HG03457 (cell line): ENCODE results near the gene BAIAP2L2.
"Not testable (repeated sequence)": the region's sequence is repeated elsewhere in the genome, so short reads cannot be mapped to it uniquely, and the experiment has no call there.

ENCODE experiments used
- ATAC-seq: cut with Tn5 transposase; IDR thresholded peaks from one replicate; pipeline ENCODE4 v1.9.1; 2021; ENCODE audit warnings: moderate number of reproducible peaks; ENCODE audit not compliant: unreplicated experiment

Gene BAIAP2L2

DNA sequence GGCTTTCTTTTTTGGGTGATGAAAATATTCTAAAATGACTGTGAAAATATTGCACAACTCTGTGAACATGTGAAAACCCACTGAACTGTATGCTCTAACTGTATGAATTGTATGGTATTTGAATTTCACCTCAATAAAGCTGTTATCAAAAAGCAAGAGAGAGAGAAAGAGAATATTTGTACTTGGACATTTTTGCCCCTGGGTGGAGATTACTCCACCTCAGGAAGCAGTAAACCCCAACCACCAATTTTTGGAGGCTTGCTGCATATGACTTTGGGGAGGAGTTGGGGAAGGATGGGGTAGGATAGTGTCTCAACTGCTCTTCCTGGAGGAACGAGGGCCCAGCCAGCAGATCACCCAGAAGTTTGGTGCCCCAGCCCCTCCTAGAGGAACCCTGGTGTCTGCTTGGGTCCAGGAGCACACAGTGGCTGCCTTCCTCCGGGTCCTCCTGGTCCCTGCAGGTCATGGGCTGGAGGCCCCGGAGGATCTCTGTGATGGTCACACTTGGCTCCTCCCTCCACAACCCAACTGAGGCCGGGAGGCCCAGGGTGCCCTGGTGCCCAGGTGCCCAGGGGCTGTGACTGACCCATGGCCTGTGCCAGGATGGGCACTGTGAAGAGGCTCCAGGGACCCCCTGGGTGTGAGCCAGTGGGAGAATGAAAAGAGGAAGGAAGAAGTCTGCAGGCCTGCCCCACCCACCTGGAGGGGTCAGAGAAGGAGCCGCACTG, 68.6 kb downstream of the BAIAP2L2 start:
- ATAC-seq: no peak

DNA sequence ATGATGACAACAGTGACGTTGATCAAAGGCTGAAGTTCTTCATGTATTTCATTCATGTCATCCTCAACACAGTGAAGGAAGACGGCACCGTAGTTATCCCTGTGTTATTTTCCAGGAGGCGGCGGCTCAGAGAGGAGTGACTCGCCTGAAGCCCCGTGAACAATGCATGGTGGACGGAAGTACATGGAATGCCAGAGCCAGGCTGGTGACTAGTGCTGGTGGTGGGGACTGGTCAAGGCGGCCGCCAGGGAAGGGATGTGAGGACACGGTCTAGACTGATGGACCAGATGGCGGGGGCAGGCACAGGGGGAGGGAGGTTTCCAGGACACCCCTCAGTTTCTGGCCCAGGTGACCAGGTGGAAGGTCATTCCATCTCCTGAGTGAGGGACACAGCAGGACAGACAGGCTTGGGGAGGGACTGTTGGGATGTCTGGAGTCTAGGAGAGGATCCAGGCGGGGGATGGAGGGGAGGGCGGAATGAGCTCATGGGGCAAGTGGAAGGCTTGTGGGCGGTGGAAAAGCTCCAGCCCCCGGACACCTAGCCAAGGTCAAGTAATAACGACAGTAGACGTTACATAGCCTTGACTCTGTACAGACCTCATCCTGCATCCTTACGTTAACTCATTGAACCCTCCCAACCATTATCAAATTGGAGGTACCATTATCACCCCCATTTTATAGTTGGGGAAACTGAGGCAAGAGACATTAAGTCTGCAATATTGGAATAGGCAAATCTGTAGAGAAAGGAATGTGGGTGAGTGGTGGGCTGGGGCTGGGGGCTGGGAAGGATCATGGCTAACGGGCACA, 69.3 kb downstream of the BAIAP2L2 start:
- ATAC-seq: no peak

DNA sequence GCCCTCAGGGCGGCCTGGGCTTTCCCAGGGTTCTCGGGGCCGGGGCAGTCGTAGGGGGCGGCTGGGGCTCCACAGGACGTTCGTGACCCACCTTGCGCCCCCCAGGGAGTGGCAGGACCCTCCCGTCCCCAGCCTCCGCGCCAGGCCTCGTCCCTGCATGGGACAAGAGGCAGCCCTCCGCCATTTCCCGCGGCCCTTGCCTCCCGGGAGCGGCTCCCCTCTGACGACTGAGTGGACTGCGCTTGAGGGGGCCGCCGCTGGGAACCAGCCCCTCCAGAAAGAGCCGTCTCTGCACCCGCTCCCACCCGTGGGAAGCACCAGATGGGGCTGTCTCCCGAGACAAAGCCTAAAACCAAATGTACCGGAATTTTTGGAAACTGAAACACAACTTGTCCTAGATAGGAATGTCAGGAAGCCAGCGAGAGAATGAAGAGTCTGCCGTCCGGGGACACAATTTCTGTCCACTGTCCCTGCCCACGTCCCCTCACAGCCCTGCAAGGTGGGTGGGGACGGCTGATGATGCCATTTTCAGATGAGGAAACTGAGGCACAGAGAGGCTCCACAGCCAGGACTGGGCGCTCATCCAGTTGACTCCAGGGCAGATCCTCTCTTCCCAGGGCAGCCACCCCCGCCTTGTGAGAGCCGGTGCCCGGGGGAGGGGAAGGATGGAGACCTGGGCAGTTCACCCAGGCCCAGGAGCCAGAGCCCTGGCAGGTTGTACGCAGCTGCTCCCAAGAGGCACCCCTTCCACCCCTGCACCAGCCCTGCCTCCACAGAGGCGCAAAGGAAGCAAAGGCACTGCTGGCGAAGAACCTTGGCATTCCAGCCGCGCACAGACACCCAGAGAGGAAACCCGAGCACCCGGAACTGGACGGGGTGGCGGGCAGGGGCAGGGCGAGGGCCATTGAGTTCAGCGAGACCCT, 71.3 kb downstream of the BAIAP2L2 start:
- ATAC-seq: no peak

DNA sequence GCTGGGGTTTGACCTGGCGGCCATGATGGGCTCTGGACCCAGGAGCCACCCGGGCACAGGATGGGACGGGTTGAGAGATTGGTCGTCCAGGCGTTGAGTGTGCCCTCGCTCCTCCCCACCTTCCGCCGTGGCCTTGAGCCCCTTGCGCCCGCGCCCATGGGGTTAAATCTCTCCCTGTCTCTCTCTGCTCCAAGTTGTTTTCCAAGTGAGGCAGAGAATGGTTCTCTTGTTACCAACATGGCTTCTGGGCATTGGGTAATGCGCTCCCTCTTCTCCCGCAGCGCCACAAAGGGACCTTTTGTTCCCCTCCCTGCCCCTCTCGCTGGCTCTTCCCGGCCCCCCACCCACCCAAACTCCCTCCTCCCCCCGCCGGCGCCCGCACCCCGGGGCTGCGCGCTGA, 72.1 kb downstream of the BAIAP2L2 start:
- ATAC-seq: no peak

DNA sequence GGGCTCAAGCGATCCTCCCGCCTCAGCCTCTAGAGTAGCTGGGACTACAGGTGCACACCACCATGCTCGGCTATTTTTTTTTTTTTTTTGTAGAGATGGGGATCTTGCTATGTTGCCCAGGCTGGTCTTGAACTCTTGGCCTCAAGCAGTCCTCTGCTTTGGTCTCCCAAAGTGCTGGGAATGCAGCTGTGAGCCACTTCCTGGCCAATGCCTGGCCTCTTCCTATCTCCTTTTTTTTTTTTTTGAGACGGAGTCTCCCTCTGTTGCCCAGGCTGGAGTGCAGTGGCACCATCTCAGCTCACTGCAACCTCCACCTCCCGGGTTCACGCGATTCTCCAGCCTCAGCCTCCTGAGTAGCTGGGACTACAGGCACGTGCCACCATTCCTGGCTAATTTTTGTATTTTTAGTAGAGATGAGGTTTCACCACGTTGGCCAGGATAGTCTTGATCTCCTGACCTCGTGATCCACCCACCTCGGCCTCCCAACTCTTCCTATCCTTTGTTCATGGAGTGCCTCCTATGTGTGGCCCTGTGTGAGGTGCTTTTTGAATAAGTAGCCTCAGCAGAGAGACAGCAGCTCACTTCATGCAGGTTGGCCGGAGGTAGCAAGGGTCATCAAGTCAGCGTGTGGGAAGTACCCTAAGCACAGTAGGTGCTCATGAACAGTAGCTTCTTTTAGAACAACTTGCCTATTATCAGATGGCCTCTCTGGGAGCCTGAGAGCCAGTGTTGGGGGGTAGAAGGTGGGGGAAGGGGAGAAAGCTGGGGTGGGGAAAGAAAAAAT, 72.9 kb downstream of the BAIAP2L2 start:
- not testable (repeated sequence) for ATAC-seq

DNA sequence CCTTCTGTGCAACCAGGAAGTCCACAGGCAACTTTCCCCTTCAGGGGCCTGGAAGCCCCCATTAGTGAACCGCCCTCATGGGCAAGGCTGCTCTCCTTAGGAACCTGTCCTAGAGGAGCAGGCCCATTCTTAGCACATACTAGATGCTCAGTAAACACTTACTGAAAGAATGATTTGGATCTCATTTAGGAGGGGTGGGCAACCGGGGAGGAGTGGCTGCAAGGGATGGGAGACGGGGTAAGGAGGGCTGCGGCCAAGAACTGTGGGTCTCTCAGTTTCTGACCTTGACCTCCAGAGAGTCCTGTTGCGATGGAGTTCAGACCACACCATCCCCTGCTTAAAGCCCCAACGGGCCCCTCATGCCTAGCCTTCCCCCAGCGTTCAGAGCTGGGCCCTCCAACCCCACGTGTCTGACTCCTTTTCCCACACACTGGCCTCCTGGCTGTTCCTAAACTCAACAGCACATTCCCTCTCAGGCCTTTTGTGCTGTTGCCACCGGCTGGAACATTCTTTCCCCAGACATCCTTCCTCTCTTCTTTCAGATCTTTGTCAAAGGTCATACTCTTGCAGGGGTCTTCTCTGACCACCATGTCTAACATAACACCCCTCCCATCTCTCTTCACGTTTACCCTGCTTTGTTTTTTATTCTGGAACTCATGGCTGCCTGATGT, 74.0 kb downstream of the BAIAP2L2 start:
- ATAC-seq: no peak

DNA sequence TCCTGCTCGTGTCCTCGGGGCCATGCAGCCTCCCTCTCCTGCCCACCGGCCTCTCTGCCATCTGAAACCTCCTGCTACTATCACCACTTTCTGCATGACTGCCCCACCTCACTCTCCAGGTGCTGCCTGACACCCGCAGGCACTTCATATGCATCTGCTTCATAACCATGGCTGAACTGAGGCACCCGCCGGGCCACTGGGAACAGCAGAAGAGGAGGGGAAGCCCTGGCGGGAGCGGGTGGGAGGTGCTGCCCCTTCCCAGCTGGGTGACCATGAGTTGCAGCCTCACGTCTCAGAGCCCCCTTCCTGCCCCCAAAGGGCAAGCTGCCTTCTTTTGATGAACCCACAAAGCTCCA, 75.0 kb downstream of the BAIAP2L2 start:
- ATAC-seq: no peak
